Hepatocyte (in vitro differentiated cells): ENCODE data around the gene ZBTB4.

ENCODE experiments used
- CTCF ChIP-seq: fragments of 200-600 bp; sonication (generic); IDR thresholded peaks from 2 replicates; pipeline ENCODE4 v1.5.1; 2016; ENCODE audit warnings: antibody characterized with exemption, mild to moderate bottlenecking; ENCODE audit not compliant: poor library complexity
- EZH2 ChIP-seq: fragments of 200-600 bp; sonication (generic); IDR thresholded peaks from 2 replicates; pipeline ENCODE4 v1.6.1; 2016; ENCODE audit warnings: antibody characterized with exemption, mild to moderate bottlenecking, borderline replicate concordance
- EZH2phosphoT487 ChIP-seq: fragments of 200-600 bp; sonication (generic); IDR thresholded peaks from one replicate; pipeline ENCODE4 v1.6.1; 2018; ENCODE audit warnings: antibody characterized with exemption, mild to moderate bottlenecking, low read depth, moderate library complexity; ENCODE audit not compliant: unreplicated experiment, severe bottlenecking

- no peak for TF ChIP-seq CTCF
- no peak for TF ChIP-seq EZH2
- TF ChIP-seq EZH2phosphoT487: no peak
These were observed 5.5 kb upstream of the ZBTB4 start for GRCh38 chr17:7484919-7485377.
